Endothelial cell of umbilical vein (primary cell): ENCODE measurements around the gene MORC1. TPM values are rescaled to one million over a fixed set of nuclear protein-coding genes. Genes with fewer than 3 reads are reported as not detected.

Experiments
- BruUV-seq: library from RNA; stranded (reverse); fragments of 400-500 nt; replicated peaks from 2 replicates; lab custom pipeline; 2021; lab: Mats Ljungman, UMichigan
- CTCF ChIA-PET: fragments of 300-600, 350-600 bp; sonication (Branson Sonifier 250); formaldehyde crosslinking; loops from one replicate; lab custom pipeline; 2021; ENCODE audit warnings: antibody characterized with exemption, inconsistent platforms; lab: Charles Lee
- POLR2A ChIA-PET: fragments of 300-600, 350-600 bp; sonication (Branson Sonifier 250); formaldehyde crosslinking; loops from one replicate; lab custom pipeline; 2021; ENCODE audit warnings: antibody characterized with exemption, inconsistent platforms; lab: Charles Lee
- DNase-seq: peaks from one replicate; pipeline ENCODE4 v3.0.0-alpha.2; 2011; ENCODE audit warnings: low read depth, low spot score
- FAIRE-seq: peaks from 2 replicates; lab custom pipeline; 2011; peaks lifted over from hg19 to GRCh38; lab: Jason Lieb, UNC
- H2AFZ ChIP-seq: 2 replicates; pipeline ENCODE4 v1.6.0; 2012; ENCODE audit warnings: low read depth, low read length, control low read depth, inconsistent platforms
- H3K27ac ChIP-seq: 2 replicates; pipeline ENCODE4 v1.5.1; 2011; ENCODE audit warnings: low read depth, mild to moderate bottlenecking, control low read depth, low read length, moderate library complexity; ENCODE audit not compliant: insufficient read depth
- H3K27me3 ChIP-seq, 2 experiments: 2 replicates each; pipeline versions ENCODE4 v1.6.0 to v1.6.1; 2011; ENCODE audit warnings: low read length in 2 of 2, mixed read lengths in 1 of 2; ENCODE audit not compliant: control insufficient read depth in 2 of 2, insufficient read depth in 2 of 2
- H3K36me3 ChIP-seq, 2 experiments: 2 replicates in 1 of 2; 3 replicates in 1 of 2; pipeline ENCODE4 v1.5.1; 2011; ENCODE audit warnings: low read length in 2 of 2, mild to moderate bottlenecking in 1 of 2, moderate library complexity in 1 of 2; ENCODE audit not compliant: control insufficient read depth in 2 of 2, insufficient read depth in 2 of 2; ENCODE audit errors: extremely low read depth in 1 of 2
- H3K4me1 ChIP-seq: 3 replicates; pipeline ENCODE4 v1.5.1; 2011; ENCODE audit warnings: mild to moderate bottlenecking, low read length; ENCODE audit not compliant: control insufficient read depth, insufficient read depth; ENCODE audit errors: extremely low read depth
- H3K4me2 ChIP-seq: 2 replicates; pipeline ENCODE4 v1.6.1; 2011; ENCODE audit warnings: low read length, control low read depth, mixed read lengths; ENCODE audit not compliant: insufficient read depth
- H3K4me3 ChIP-seq, 3 experiments: fragments of 200-600 bp in 1 of 3; sonication (generic), shearing (Covaris generic) in 1 of 3; replicated peaks in 1 of 3; 2 replicates each; pipeline ENCODE4 v1.5.1; 2011 to 2016; ENCODE audit warnings: control low read depth in 3 of 3, low read length in 3 of 3, mild to moderate bottlenecking in 2 of 3, inconsistent platforms in 1 of 3, low read depth in 1 of 3, moderate library complexity in 1 of 3; ENCODE audit not compliant: insufficient read depth in 1 of 3
- H3K79me2 ChIP-seq: 2 replicates; pipeline ENCODE4 v1.6.0; 2012; ENCODE audit warnings: low read length, inconsistent platforms; ENCODE audit not compliant: control insufficient read depth, insufficient read depth
- H3K9ac ChIP-seq: replicated peaks from 2 replicates; pipeline ENCODE3; 2011; ENCODE audit warnings: low read length, control low read depth; ENCODE audit not compliant: insufficient read depth; ENCODE audit errors: extremely low read depth
- H3K9me1 ChIP-seq: replicated peaks from 3 replicates; pipeline ENCODE4 v1.6.0; 2011; ENCODE audit warnings: mild to moderate bottlenecking, low read length; ENCODE audit not compliant: control insufficient read depth, insufficient read depth; ENCODE audit errors: extremely low read depth
- H3K9me3 ChIP-seq: replicated peaks from 2 replicates; pipeline ENCODE4 v1.5.1; 2012; ENCODE audit warnings: low read length, inconsistent platforms; ENCODE audit not compliant: control insufficient read depth, insufficient read depth
- H4K20me1 ChIP-seq: replicated peaks from 2 replicates; pipeline ENCODE3; 2011; ENCODE audit warnings: mild to moderate bottlenecking, low read length; ENCODE audit not compliant: control insufficient read depth, insufficient read depth; ENCODE audit errors: extremely low read depth
- CTCF ChIP-seq, 2 donors: IDR thresholded peaks; 1 replicate in 1 of 2; 2 replicates in 1 of 2; pipeline ENCODE4 v1.5.1; 2011; ENCODE audit warnings: low read length in 2 of 2, mild to moderate bottlenecking in 2 of 2, moderate library complexity in 2 of 2, control low read depth in 1 of 2, inconsistent platforms in 1 of 2, low read depth in 1 of 2; ENCODE audit not compliant: insufficient read depth in 1 of 2; ENCODE audit errors: extremely low read depth in 1 of 2
- EZH2 ChIP-seq: IDR thresholded peaks from 2 replicates; pipeline ENCODE4 v1.6.1; 2012; ENCODE audit warnings: borderline replicate concordance, low read depth, mild to moderate bottlenecking, moderate library complexity, low read length, inconsistent platforms; ENCODE audit not compliant: severe bottlenecking
- FOS ChIP-seq: IDR thresholded peaks from 2 replicates; pipeline ENCODE4 v1.6.1; 2011; ENCODE audit warnings: mild to moderate bottlenecking, low read length, moderate library complexity, borderline replicate concordance; ENCODE audit not compliant: insufficient read depth
- GATA2 ChIP-seq: IDR thresholded peaks from 2 replicates; pipeline ENCODE4 v1.7.0; 2011; ENCODE audit warnings: low read depth, mild to moderate bottlenecking, moderate library complexity, mixed read lengths, low read length; ENCODE audit not compliant: insufficient read length, insufficient read depth
- JUN ChIP-seq: IDR thresholded peaks from 2 replicates; pipeline ENCODE4 v1.6.1; 2011; ENCODE audit warnings: borderline replicate concordance, low read depth; ENCODE audit not compliant: insufficient read length, insufficient read depth
- MAX ChIP-seq: IDR thresholded peaks from 2 replicates; pipeline ENCODE4 v1.6.1; 2011; ENCODE audit not compliant: insufficient read depth, insufficient read length
- MYC ChIP-seq: IDR thresholded peaks from one replicate; pipeline ENCODE4 v1.6.1; 2011; ENCODE audit warnings: mild to moderate bottlenecking, low read depth, low read length
- POLR2A ChIP-seq: IDR thresholded peaks from 2 replicates; pipeline ENCODE4 v1.6.1; 2012; ENCODE audit warnings: low read depth, mild to moderate bottlenecking, control low read depth, low read length
- POLR2AphosphoS5 ChIP-seq: IDR thresholded peaks from 2 replicates; pipeline ENCODE4 v1.6.1; 2012; ENCODE audit warnings: low read depth, mild to moderate bottlenecking, control low read depth, low read length, moderate library complexity; ENCODE audit not compliant: insufficient read depth
- dilution Hi-C: fragments of 300-500 bp; cut with MboI; formaldehyde crosslinking; loops from one replicate; pipeline ENCODE4 v1.15.0; 2019; ENCODE audit warnings: low sequenced_read_pairs; ENCODE audit not compliant: extremely low pct_ligation_motif_present
- intact Hi-C: fragments of 100-400 bp; cut with micrococcal nuclease; formaldehyde crosslinking; loops from one replicate; pipeline ENCODE4 v1.10.0; 2022
- polyA plus RNA-seq, 4 experiments: library from polyadenylated mRNA; depleted of rRNA in 3 of 4; stranded (reverse) in 3 of 4; unstranded in 1 of 4; fragments of >200 nt; gene quantifications; 2 replicates each; pipeline versions ENCODE4 v1.2.1 to v1.2.3, GENCODE V29; 2011 to 2012; ENCODE audit warnings: missing spikeins in 1 of 4
- total RNA-seq: library from RNA; stranded (reverse); gene quantifications from 2 replicates; pipeline ENCODE4 v1.2.3, GENCODE V29; 2021

Gene MORC1
- total and polyA plus RNA-seq, 2 donors (not counting 3 experiments of a cell fraction or from before 2014, with no cell fraction given), result not detected

- dilution Hi-C loops, result no loop called here
- intact Hi-C loops, result no loop called here
- ChIA-PET POLR2A (no interaction called here), CTCF (interaction anchor here (1.2 to 1.5 kb wide), 2 partner anchors 10 to 27 kb away, joined by 4 to 5 read pairs; no protein-coding TSS in a partner anchor)
- H3K4me2 ChIP-seq, result no peak overlapping the region
- no peak overlapping the region for H2AFZ ChIP-seq
- no TSS peak for BruUV-seq
- no peaks in the 10 kb centered on the region for H3K9me1 ChIP-seq
- H3K4me1 ChIP-seq, result no peaks in the 10 kb centered on the region
- H3K27me3 ChIP-seq, result no peaks in the 10 kb centered on the region
- no peaks in the 10 kb centered on the region for H3K79me2 ChIP-seq
- DNase-seq, result peak; percentile 23
- no peak overlapping the region for H3K27ac ChIP-seq
- no peaks in the 10 kb centered on the region for H4K20me1 ChIP-seq
- H3K36me3 ChIP-seq, result no peaks in the 10 kb centered on the region
- H3K9me3 ChIP-seq, result no peaks in the 10 kb centered on the region
- no peak overlapping the region for H3K4me3 ChIP-seq
- TF ChIP-seq JUN (no peak), CTCF (IDR thresholded peaks at IDR 0.05; ENCODE audit: extremely low read depth in 1 of 2, insufficient read depth in 1 of 2, low read depth in 1 of 2, low read length in 2 of 2) (peak; percentile 38 to 50)
- no peak overlapping the region for H3K9ac ChIP-seq
- no peak for FAIRE-seq
Observed at GRCh38 chr3:109050591-109051167, 67.3 kb downstream of the MORC1 start.

- no peaks in the 10 kb centered on the region for H4K20me1 ChIP-seq
- no TSS peak for BruUV-seq
- dilution Hi-C loops, result no loop called here
Observed at GRCh38 chr3:109047366-109047765, 70.6 kb downstream of the MORC1 start.

More at GRCh38 chr3:109047366-109047765, 70.6 kb downstream of the MORC1 start:
- ChIA-PET CTCF (interaction anchor here (1.5 kb wide), 1 partner anchor 23 kb away, joined by 6 read pairs; no protein-coding TSS in a partner anchor), POLR2A (no interaction called here)
- H3K27ac ChIP-seq, result no peak overlapping the region
- no peaks in the 10 kb centered on the region for H3K9me3 ChIP-seq
- no peaks in the 10 kb centered on the region for H3K27me3 ChIP-seq
- H3K4me2 ChIP-seq, result no peak overlapping the region
- DNase-seq (no peak), FAIRE-seq (no peak)
- H3K4me3 ChIP-seq, result no peak overlapping the region
- H3K79me2 ChIP-seq, result no peaks in the 10 kb centered on the region
- no peaks in the 10 kb centered on the region for H3K4me1 ChIP-seq
- intact Hi-C loops, result no loop called here
- TF ChIP-seq FOS (no peak), GATA2 (no peak), POLR2A (no peak), MAX (no peak), JUN (no peak), MYC (no peak), POLR2AphosphoS5 (no peak), EZH2 (no peak)
- H3K9me1 ChIP-seq, result no peaks in the 10 kb centered on the region
- no peak overlapping the region for H2AFZ ChIP-seq
- no peaks in the 10 kb centered on the region for H3K36me3 ChIP-seq
- no peak overlapping the region for H3K9ac ChIP-seq
